K562 (cell line): ENCODE results near the gene PLEKHA6. TPM values are rescaled to one million over a fixed set of nuclear protein-coding genes. Genes with fewer than 3 reads are reported as not detected.

Source experiments
- CTBP1 ChIP-seq: fragments of 450-650 bp; IDR thresholded peaks from 2 replicates; pipeline ENCODE4 v1.6.1; 2016; ENCODE audit warnings: borderline replicate concordance
- DPF2 ChIP-seq: fragments of 450-650 bp; IDR thresholded peaks from 2 replicates; pipeline ENCODE4 v1.6.1; 2016
- JUN ChIP-seq, 2 experiments: sonication (generic) in 1 of 2; formaldehyde crosslinking in 1 of 2; IDR thresholded peaks; 2 replicates each; pipeline versions ENCODE4 v1.6.1 to v1.8.0; 2012 to 2022; ENCODE audit warnings: borderline replicate concordance in 2 of 2, mild to moderate bottlenecking in 2 of 2, improper control_type of control experiment in 1 of 2, low read depth in 1 of 2, low read length in 1 of 2, missing genetic modification reagents in 1 of 2
- KLF6 ChIP-seq: fragments of 250-450 bp; sonication (Bioruptor Pico); IDR thresholded peaks from 2 replicates; pipeline ENCODE4 v1.4.0; 2020; ENCODE audit warnings: mild to moderate bottlenecking, moderate library complexity, borderline replicate concordance
- NEUROD1 ChIP-seq: fragments of 150-350 bp; IDR thresholded peaks from 2 replicates; pipeline ENCODE4 v1.6.1; 2014; ENCODE audit warnings: borderline replicate concordance, low read length, low read depth; ENCODE audit not compliant: partially characterized antibody
- NFYB ChIP-seq: IDR thresholded peaks from 2 replicates; pipeline ENCODE4 v1.6.1; 2011; ENCODE audit warnings: mild to moderate bottlenecking, moderate library complexity; ENCODE audit not compliant: insufficient read length; ENCODE audit errors: extremely low read depth
- TEAD1 ChIP-seq, 2 experiments: fragments of 450-650 bp in 1 of 2; sonication (generic) in 1 of 2; formaldehyde crosslinking; IDR thresholded peaks; 2 replicates each; pipeline versions ENCODE4 v1.4.0 to v1.8.0; 2020 to 2022; ENCODE audit warnings: mild to moderate bottlenecking in 2 of 2, missing genetic modification reagents in 1 of 2
- TEAD4 ChIP-seq, 2 experiments: sonication (generic) in 1 of 2; formaldehyde crosslinking in 1 of 2; IDR thresholded peaks; 2 replicates each; pipeline versions ENCODE4 v1.6.1 to v1.8.0; 2012 to 2022; ENCODE audit warnings: borderline replicate concordance in 1 of 2, inconsistent platforms in 1 of 2, low read length in 1 of 2, mild to moderate bottlenecking in 1 of 2, missing genetic modification reagents in 1 of 2
- ZBTB26 ChIP-seq: fragments of 450-650 bp; formaldehyde crosslinking; IDR thresholded peaks from 2 replicates; pipeline ENCODE4 v1.4.0; 2022; ENCODE audit warnings: missing genetic modification characterization
- ZBTB7A ChIP-seq: IDR thresholded peaks from 2 replicates; pipeline ENCODE4 v1.6.1; 2011; ENCODE audit warnings: low read depth, mild to moderate bottlenecking, low read length, moderate library complexity, borderline replicate concordance; ENCODE audit not compliant: control insufficient read depth
- ZNF165 ChIP-seq: fragments of 250-450 bp; sonication (Bioruptor Pico); IDR thresholded peaks from 2 replicates; pipeline ENCODE4 v1.4.0; 2020; ENCODE audit warnings: borderline replicate concordance
- ZNF583 ChIP-seq: fragments of 250-450 bp; sonication (Bioruptor Pico); IDR thresholded peaks from 2 replicates; pipeline ENCODE4 v1.4.0; 2020
- polyA plus RNA-seq, 8 experiments: library from polyadenylated mRNA; depleted of rRNA in 4 of 8; stranded (reverse) in 5 of 8; unstranded in 3 of 8; fragments of >200 nt; fragmentation: Nextera tagmentation in 2 of 8; fragmentation: Illumina TruSeq in 1 of 8; extraction: Ambion mirVana in 2 of 8; extraction: Trizol in 1 of 8; gene quantifications; 2 replicates each; pipeline versions ENCODE4 v1.2.1 to v1.2.3, GENCODE V29; 2011 to 2014; ENCODE audit warnings: inconsistent platforms in 1 of 8, missing spikeins in 1 of 8
- total RNA-seq, 7 experiments: library from RNA; depleted of rRNA in 6 of 7; stranded (reverse); fragments of >200 nt in 6 of 7; fragmentation: Illumina TruSeq in 2 of 7; extraction: Trizol in 2 of 7; gene quantifications; 2 replicates each; pipeline versions ENCODE4 v1.2.1 to v1.2.3, GENCODE V29; 2011 to 2021; ENCODE audit warnings: low replicate concordance in 1 of 7
- TF ChIP-seq, protein P1 (sequence below): sonication (generic); formaldehyde crosslinking; IDR thresholded peaks from 2 replicates; pipeline ENCODE4 v1.8.0; 2022; ENCODE audit warnings: mild to moderate bottlenecking, missing genetic modification reagents, borderline replicate concordance

The PLEKHA6 gene
- total and polyA plus RNA-seq, 9 of the 15 experiments (the other 6 are each of a cell fraction or from before 2014, with no cell fraction given) = under 0.01 to 0.33 (median 0.01) TPM; not detected in 4

- TF ChIP-seq TEAD4 (IDR thresholded peaks at IDR 0.05; ENCODE audit: low read length) (0 out of 2 replicates have a peak, but pooled peaks have one; percentile 13), TEAD4 (CRISPR knock-in tag; IDR thresholded peaks at IDR 0.05; ENCODE audit: borderline replicate concordance) (no peak), CTBP1 (peak; percentile 50), DPF2 (peak; percentile 37; the same call in 1 of the 2 replicates), ZBTB7A (no peak), JUN (IDR thresholded peaks at IDR 0.05; ENCODE audit: borderline replicate concordance, low read depth, low read length) (peak; percentile 83), JUN (CRISPR knock-in tag; IDR thresholded peaks at IDR 0.05; ENCODE audit: borderline replicate concordance) (no peak), ZNF165 (CRISPR knock-in tag) (no peak), TEAD1 (CRISPR knock-in tag; IDR thresholded peaks at IDR 0.05) (peak in 1 of 2 experiments; percentile 57; a peak in 1 of 4 replicates), NFYB (no peak), ZBTB26 (CRISPR knock-in tag) (no peak), KLF6 (no peak), NEUROD1 (peak; percentile 18), ZNF583 (no peak)
- TF ChIP-seq, protein P1, sequence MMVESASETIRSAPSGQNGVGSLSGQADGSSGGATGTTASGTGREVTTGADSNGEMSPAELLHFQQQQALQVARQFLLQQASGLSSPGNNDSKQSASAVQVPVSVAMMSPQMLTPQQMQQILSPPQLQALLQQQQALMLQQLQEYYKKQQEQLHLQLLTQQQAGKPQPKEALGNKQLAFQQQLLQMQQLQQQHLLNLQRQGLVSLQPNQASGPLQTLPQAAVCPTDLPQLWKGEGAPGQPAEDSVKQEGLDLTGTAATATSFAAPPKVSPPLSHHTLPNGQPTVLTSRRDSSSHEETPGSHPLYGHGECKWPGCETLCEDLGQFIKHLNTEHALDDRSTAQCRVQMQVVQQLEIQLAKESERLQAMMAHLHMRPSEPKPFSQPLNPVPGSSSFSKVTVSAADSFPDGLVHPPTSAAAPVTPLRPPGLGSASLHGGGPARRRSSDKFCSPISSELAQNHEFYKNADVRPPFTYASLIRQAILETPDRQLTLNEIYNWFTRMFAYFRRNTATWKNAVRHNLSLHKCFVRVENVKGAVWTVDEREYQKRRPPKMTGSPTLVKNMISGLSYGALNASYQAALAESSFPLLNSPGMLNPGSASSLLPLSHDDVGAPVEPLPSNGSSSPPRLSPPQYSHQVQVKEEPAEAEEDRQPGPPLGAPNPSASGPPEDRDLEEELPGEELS (CRISPR knock-in tag) = peak; percentile 98; the same call in 1 of the 2 replicates
Observed at GRCh38 chr1:204319462-204319861, 40.3 kb downstream of the PLEKHA6 start (continued).
